SH-SY5Y (cell line): ENCODE measurements around the gene HES1.

Source experiments
- GATA2 ChIP-seq: IDR thresholded peaks from 2 replicates; pipeline ENCODE4 v1.6.1; 2011; ENCODE audit warnings: mild to moderate bottlenecking, low read depth, low read length
- GATA3 ChIP-seq: IDR thresholded peaks from 2 replicates; pipeline ENCODE4 v1.6.1; 2011; ENCODE audit warnings: low read depth, mild to moderate bottlenecking, low read length, moderate library complexity

DNA sequence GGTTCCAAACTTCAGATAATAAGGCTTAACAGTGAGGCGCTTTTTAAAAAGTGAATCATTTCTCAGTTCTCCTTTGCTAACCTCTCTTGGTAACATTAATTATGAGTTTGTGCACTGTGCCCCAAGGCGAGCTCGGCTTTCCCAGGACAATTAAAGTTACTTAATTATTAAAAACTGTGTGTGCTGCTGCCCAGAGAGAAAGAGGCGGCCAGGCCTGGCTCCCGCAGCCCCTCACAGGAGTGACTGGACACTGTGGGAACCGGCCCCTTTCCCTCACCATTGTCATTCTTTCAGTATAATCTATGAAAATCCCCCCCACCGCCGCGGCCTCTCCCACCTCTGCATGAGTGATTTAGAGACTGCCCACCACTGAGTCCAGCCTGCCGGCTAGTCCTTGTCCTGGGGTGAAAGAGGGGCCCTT, 43.1 kb upstream of the HES1 start:
- TF ChIP-seq GATA2 = no peak
- no peak for TF ChIP-seq GATA3
